ENCODE data around the gene PLPP7.
"Not testable (repeated sequence)": the region's sequence is repeated elsewhere in the genome, so short reads cannot be mapped to it uniquely, and the experiment has no call there.

The PLPP7 gene

DNA sequence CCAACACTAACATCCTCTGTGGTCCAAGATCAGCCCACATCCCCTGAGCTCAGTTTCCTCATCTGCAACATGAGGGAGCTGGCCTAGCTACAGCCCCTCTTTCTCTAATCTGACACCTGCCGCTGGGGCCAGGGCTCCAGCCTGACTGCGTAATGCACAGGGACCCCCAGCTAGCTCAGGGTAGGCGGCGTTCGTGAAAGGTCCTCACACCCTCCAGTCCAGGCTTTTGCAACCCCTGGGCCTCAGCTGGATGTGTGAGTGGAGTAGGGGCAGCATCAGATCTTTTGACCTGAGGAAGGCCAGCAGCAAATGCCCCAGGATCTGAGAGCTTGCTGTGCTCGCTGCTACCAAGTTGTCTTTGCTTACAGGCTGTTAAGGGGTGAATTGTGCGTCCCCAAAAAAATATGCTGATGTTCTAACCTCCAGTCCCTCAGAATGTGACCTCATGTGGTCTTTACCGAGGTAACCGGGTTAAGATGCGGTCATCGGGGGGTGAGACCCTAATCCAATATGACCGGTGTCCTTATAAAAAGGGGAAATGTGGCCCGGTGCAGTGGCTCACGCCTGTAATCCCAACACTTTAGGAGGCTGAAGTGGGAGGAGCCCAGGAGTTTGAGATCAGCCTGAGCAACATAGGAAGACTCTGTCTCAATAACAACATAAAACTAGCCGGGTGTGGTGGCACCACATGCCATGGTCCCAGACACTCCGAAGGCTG, 47.8 kb downstream of the PLPP7 start:
- no peak for DNase-seq

DNA sequence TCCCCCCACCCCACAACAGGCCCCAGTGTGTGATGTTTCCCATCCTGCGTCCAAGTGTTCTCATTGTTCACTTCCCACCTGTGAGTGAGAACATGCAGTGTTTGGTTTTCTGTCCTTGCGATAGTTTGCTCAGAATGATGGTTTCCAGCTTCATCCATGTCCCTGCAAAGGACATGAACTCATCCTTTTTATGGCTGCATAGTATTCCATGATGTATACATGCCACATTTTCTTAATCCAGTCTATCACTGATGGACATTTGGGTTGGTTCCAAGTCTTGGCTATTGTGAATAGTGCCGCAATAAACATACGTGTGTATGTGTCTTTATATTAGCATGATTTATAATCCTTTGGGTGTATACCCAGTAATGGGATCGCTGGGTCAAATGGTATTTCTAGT, 49.7 kb downstream of the PLPP7 start:
- DNase-seq = not testable (repeated sequence)

GRCh38 chr9:131344931-131345535, 55.5 kb downstream of the PLPP7 start:
- DNase-seq = not testable (repeated sequence)

GRCh38 chr9:131346559-131346958, 57.0 kb downstream of the PLPP7 start:
- no peak for DNase-seq

DNA sequence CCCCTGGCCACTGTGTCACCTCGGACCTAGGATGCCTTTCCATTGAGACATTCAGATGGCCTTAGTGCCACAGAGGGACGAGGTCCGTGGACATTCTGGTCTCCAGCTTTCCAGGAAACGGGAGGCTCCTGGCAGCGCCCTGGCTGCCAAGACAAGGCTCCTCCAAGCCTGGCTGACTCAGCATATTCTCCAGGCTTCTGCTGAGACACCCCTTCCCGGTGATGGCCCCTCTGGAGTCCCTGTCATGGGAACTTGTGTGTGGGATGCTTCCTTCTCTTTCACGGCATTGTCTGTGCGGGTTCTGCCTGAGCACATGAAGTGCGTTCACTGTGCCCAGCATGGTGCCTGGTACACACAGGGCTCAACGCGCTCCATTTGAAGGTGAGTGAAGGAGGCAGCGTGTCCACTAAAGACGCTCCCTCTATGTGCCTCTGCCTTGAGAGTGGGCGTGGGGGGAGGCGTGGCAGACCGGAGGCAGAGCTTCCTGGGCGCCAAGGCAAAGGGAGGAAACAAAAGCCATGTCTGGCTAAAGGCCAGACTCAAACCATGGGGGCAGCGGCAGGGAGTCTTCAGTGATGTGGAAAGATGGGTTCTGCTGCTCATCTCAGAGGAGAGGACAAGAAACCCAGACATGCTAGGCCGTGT, 58.0 kb downstream of the PLPP7 start:
- DNase-seq = peak; percentile 26

GRCh38 chr9:131348631-131349521, 59.4 kb downstream of the PLPP7 start:
- DNase-seq = no peak

- no peak for DNase-seq
Measured at GRCh38 chr9:131349522-131349880, 60.0 kb downstream of the PLPP7 start.

DNA sequence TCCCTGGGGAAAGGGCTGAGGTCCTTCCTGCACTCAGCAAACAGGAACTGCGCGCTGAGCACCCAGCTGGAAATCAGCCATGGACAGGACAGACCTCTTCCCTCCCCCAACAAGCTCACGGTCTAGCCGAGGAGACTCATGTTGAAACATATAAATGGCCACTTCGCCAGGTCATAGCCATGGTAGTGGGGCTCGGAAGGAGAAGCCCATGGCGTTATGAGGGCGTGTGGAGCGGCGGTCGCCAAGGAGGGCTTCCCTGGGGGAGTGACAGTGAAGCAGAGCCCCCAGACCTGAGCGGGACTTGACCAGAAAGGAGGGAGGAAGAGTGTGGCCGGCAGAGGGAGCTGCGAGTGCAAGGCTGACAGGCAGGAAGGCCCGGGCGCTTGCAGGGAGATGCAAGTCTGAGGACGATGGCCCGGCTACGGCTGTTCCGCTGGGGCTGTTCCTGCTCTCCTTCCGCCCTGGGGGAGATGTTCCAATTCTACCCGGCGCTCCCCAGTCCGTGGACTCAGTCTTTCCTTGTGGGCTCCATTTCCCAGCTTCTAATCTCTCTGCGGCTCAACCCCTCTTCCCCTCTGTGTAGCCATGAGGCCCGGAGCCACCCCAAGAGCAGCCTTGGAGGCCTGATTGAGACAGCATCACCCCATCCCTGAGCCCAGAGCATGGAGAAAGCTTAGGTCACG, 60.5 kb downstream of the PLPP7 start:
- DNase-seq = peak; percentile 65

DNA sequence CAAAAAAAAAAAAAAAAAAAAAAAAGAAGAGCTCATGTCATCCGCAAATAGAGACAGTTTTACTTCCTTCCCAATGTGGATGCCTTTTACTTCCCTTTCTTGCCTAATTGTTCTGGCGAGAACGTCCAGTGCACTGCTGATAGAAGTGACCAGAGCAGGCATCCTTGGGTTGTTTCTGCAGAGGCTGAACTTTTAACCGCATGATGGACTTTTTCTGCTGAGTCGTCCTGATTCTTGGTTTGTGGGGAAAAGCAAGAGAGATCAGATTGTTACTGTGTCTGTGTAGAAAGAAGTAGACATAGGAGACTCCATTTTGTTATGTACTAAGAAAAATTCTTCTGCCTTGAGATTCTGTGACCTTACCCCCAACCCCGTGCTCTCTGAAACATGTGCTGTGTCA, 67.0 kb downstream of the PLPP7 start:
- DNase-seq = not testable (repeated sequence)

DNA sequence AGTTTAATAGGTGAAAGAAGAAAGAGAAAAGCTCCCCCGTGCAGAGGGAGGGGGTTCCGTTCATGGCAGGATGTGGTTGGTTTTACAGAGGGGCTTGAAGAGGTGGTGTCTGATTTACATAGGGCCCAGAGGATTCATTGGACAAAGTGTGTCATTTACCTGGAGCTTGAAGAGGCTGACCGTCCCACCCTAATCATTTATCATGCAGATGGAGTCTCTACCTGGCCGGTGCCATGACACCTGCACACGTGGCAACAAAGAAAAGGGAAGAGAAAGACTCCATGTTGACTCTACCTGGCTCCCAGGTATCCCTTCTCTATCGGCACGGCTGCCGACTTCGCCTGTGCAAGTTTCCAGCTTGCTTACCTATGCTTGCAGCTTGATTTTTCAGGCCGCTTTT, 69.0 kb downstream of the PLPP7 start:
- DNase-seq = no peak
